Gastrocnemius medialis (tissue), 4 donors: ENCODE measurements around the gene NAV3. TPM values are rescaled to one million over a fixed set of nuclear protein-coding genes. Genes with fewer than 3 reads are reported as not detected.

Experiments
- ATAC-seq, 2 donors: fragments of 150-250 bp; one replicate each; pipeline ENCODE4 v1.9.1; 2016
- DNase-seq, 2 donors: peaks; one replicate each; pipeline ENCODE4 v3.0.0-alpha.2; 2019
- H3K27ac ChIP-seq, 4 donors: fragments of 200-600 bp; sonication (generic); 1 replicate in 1 of 4; 2 replicates in 3 of 4; pipeline ENCODE4 v1.5.1; 2016 to 2018; ENCODE audit warnings: mild to moderate bottlenecking in 2 of 4, moderate library complexity in 1 of 4
- H3K27me3 ChIP-seq, 3 donors: fragments of 200-600 bp; sonication (generic) in 2 of 3; 1 replicate in 1 of 3; 2 replicates in 2 of 3; pipeline versions ENCODE4 v1.5.1 to v1.6.0; 2016 to 2019; ENCODE audit warnings: mild to moderate bottlenecking in 1 of 3, moderate library complexity in 1 of 3
- H3K36me3 ChIP-seq, 2 donors: fragments of 200-600 bp; sonication (generic) in 1 of 2; one replicate each; pipeline ENCODE4 v1.5.1; 2017 to 2018
- H3K4me1 ChIP-seq, 2 donors: fragments of 200-600 bp; sonication (generic) in 1 of 2; one replicate each; pipeline ENCODE4 v1.5.1; 2016 to 2017; ENCODE audit warnings: mild to moderate bottlenecking in 2 of 2
- H3K4me3 ChIP-seq, 4 donors: fragments of 200-600 bp; sonication (generic) in 3 of 4; 1 replicate in 1 of 4; 2 replicates in 3 of 4; pipeline ENCODE4 v1.5.1; 2016 to 2019; ENCODE audit warnings: mild to moderate bottlenecking in 2 of 4
- H3K9me3 ChIP-seq, 3 donors: fragments of 200-600 bp; sonication (generic) in 2 of 3; 1 replicate in 1 of 3; 2 replicates in 2 of 3; pipeline ENCODE4 v1.5.1; 2016 to 2019
- CTCF ChIP-seq, 5 experiments: fragments of 450-650 bp in 3 of 5; fragments of 200-600 bp in 2 of 5; sonication (generic) in 2 of 5; IDR thresholded peaks in 4 of 5; conservative IDR thresholded peaks in 1 of 5; 1 replicate in 4 of 5; 2 replicates in 1 of 5; pipeline ENCODE4 v1.5.1; 2016 to 2019; ENCODE audit warnings: antibody characterized with exemption in 5 of 5, mild to moderate bottlenecking in 3 of 5, moderate library complexity in 3 of 5
- POLR2A ChIP-seq, 2 donors: fragments of 450-650 bp; IDR thresholded peaks; one replicate each; pipeline ENCODE4 v1.6.1; 2017; ENCODE audit warnings: antibody characterized with exemption in 2 of 2, mild to moderate bottlenecking in 2 of 2, moderate library complexity in 2 of 2
- in situ Hi-C, 4 donors: fragments of 200-750 bp; cut with MboI; loops; one replicate each; pipeline versions ENCODE4 v1.15.0 to v1.8.0; 2017; ENCODE audit warnings: low sequenced_read_pairs in 4 of 4
- intact Hi-C: fragments of 100-400 bp; cut with DNase I; formaldehyde crosslinking; loops from one replicate; pipeline ENCODE4 v1.15.1; 2023; ENCODE audit warnings: low total_unique reads
- total RNA-seq, 4 donors: library from RNA; depleted of rRNA; stranded (reverse); fragments of >200 nt; gene quantifications; one replicate each; pipeline versions ENCODE4 v1.1.0 to v1.2.3, GENCODE V29; 2016

The NAV3 gene
- total RNA-seq, 4 donors from 2014 or later, result 0.87 to 2.5 (median 2.0) TPM

- no peaks in the 10 kb centered on the region for H3K36me3 ChIP-seq
- H3K27ac ChIP-seq, result no peak overlapping the region
- DNase-seq (no peak), ATAC-seq (no peak)
- H3K4me3 ChIP-seq, result no peak overlapping the region
- no peak for TF ChIP-seq CTCF (IDR thresholded peaks at IDR 0.05 in 4 of 5, conservative IDR thresholded peaks at IDR 0.05 in 1 of 5)
- no peak for TF ChIP-seq POLR2A (IDR thresholded peaks at IDR 0.05)
- H3K27me3 ChIP-seq, result no peaks in the 10 kb centered on the region
- intact Hi-C loops, result no loop called here
- no peaks in the 10 kb centered on the region for H3K9me3 ChIP-seq
- H3K4me1 ChIP-seq, result no peaks in the 10 kb centered on the region
- in situ Hi-C loops, result no loop called here
Measured at GRCh38 chr12:77999074-77999715, 168.5 kb downstream of the NAV3 start.

GRCh38 chr12:78002878-78003277, 172.2 kb downstream of the NAV3 start:
- DNase-seq (no peak), ATAC-seq (no peak)
- Histone ChIP-seq H3K9me3 (no peaks in the 10 kb centered on the region), H3K4me1 (no peaks in the 10 kb centered on the region), H3K27me3 (no peaks in the 10 kb centered on the region), H3K36me3 (no peaks in the 10 kb centered on the region), H3K27ac (no peak overlapping the region), H3K4me3 (no peak overlapping the region)
- in situ Hi-C loops, result no loop called here
- TF ChIP-seq CTCF (IDR thresholded peaks at IDR 0.05 in 4 of 5, conservative IDR thresholded peaks at IDR 0.05 in 1 of 5) (no peak), POLR2A (IDR thresholded peaks at IDR 0.05) (no peak)
- intact Hi-C loops, result no loop called here

DNA sequence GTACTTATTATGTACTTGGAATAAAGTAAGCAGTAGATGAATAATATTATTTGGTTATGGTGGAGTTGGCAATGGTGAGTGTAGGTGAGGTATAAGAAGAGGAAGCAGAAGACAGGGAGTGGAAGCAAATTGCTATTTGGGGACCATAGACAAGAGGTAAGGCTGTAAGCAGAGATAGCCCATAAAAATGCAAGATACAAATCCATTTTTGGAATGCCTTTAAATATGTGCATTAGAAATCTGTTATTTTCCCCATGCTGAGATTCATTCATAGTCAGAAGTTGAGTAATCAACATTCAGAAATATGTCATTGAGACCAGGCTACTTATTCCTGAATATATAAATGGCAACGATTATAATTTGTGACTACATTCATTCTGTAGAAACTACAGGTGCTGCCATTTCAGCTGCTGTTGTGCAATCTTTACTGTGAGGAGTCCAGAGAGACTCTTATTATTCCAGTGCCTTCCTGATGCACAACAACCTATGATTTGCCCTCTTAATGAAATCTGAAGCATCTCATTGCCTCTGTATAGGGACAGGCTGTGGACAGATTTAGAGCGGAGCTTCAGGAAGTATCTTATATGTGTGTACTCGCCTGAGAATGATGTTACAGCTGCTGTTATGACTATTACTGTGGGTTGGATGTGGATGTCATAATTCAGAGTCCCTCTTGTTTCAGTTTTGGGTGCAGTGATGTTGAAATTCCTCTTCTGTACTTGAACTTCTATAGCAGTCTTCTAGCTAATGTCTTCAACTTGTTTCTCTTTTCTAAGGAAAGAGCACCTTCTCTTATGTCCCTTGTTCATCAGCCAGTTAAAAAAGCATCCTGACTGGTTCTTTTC, 173.8 kb downstream of the NAV3 start:
- H3K27ac ChIP-seq, result no peak overlapping the region
- ATAC-seq (no peak), DNase-seq (no peak)
- no peaks in the 10 kb centered on the region for H3K4me1 ChIP-seq
- intact Hi-C loops, result no loop called here
- H3K9me3 ChIP-seq, result no peaks in the 10 kb centered on the region
- TF ChIP-seq POLR2A (IDR thresholded peaks at IDR 0.05) (no peak), CTCF (IDR thresholded peaks at IDR 0.05 in 4 of 5, conservative IDR thresholded peaks at IDR 0.05 in 1 of 5) (no peak)
- H3K36me3 ChIP-seq, result no peaks in the 10 kb centered on the region
- H3K27me3 ChIP-seq, result no peaks in the 10 kb centered on the region
- in situ Hi-C loops, result no loop called here
- no peak overlapping the region for H3K4me3 ChIP-seq

- Histone ChIP-seq H3K4me1 (no peaks in the 10 kb centered on the region), H3K27ac (no peak overlapping the region), H3K27me3 (no peaks in the 10 kb centered on the region), H3K4me3 (no peak overlapping the region), H3K9me3 (no peaks in the 10 kb centered on the region), H3K36me3 (no peaks in the 10 kb centered on the region)
- ATAC-seq (no peak), DNase-seq (no peak)
- intact Hi-C loops (no loop called here), in situ Hi-C loops (no loop called here)
- TF ChIP-seq POLR2A (IDR thresholded peaks at IDR 0.05), result no peak
- no peak for TF ChIP-seq CTCF (IDR thresholded peaks at IDR 0.05 in 4 of 5, conservative IDR thresholded peaks at IDR 0.05 in 1 of 5)
Measured at GRCh38 chr12:78005094-78005492, 174.4 kb downstream of the NAV3 start.
